ENCODE results near the gene STKLD1. TPM values are rescaled to one million over a fixed set of nuclear protein-coding genes. Genes with fewer than 3 reads are reported as not detected.

Gene STKLD1
- total RNA-seq, 1 donor from 2014 or later: 1.3 TPM

GRCh38 chr9:133393399-133393798 is 17.2 kb downstream of the STKLD1 start:
- no peak for TF ChIP-seq CTCF (conservative IDR thresholded peaks at IDR 0.05; ENCODE audit: low read depth, low read length)
- no peak overlapping the region for H3K4me3 ChIP-seq (ENCODE audit: low read depth, low read length)
- no peak for DNase-seq (ENCODE audit: low read depth)

GRCh38 chr9:133394687-133395271 is 18.6 kb downstream of the STKLD1 start:
- no peak for DNase-seq (ENCODE audit: low read depth)
- no peak overlapping the region for H3K4me3 ChIP-seq (ENCODE audit: low read depth, low read length)
- no peak for TF ChIP-seq CTCF (conservative IDR thresholded peaks at IDR 0.05; ENCODE audit: low read depth, low read length)

GRCh38 chr9:133396952-133397351 is 20.8 kb downstream of the STKLD1 start:
- peak; percentile 49 for TF ChIP-seq CTCF (conservative IDR thresholded peaks at IDR 0.05; ENCODE audit: low read depth, low read length)
- no peak overlapping the region for H3K4me3 ChIP-seq (ENCODE audit: low read depth, low read length)
- no peak for DNase-seq (ENCODE audit: low read depth)

- no peak for TF ChIP-seq CTCF (conservative IDR thresholded peaks at IDR 0.05; ENCODE audit: low read depth, low read length)
- no peak for DNase-seq (ENCODE audit: low read depth)
- H3K4me3 ChIP-seq (ENCODE audit: low read depth, low read length): no peak overlapping the region
These were observed 21.2 kb downstream of the STKLD1 start for GRCh38 chr9:133397370-133397769.

- no peak for TF ChIP-seq CTCF (conservative IDR thresholded peaks at IDR 0.05; ENCODE audit: low read depth, low read length)
- H3K4me3 ChIP-seq (ENCODE audit: low read depth, low read length): no peak overlapping the region
- DNase-seq (ENCODE audit: low read depth): no peak
These were observed 21.7 kb downstream of the STKLD1 start for GRCh38 chr9:133397895-133398294.

- TF ChIP-seq CTCF (conservative IDR thresholded peaks at IDR 0.05; ENCODE audit: low read depth, low read length): no peak
- no peak overlapping the region for H3K4me3 ChIP-seq (ENCODE audit: low read depth, low read length)
- DNase-seq (ENCODE audit: low read depth): no peak
These were observed 24.1 kb downstream of the STKLD1 start for GRCh38 chr9:133400292-133400691.

- no peak for TF ChIP-seq CTCF (conservative IDR thresholded peaks at IDR 0.05; ENCODE audit: low read depth, low read length)
- no peak for DNase-seq (ENCODE audit: low read depth)
- H3K4me3 ChIP-seq (ENCODE audit: low read depth, low read length): no peak overlapping the region
These were observed 25.4 kb downstream of the STKLD1 start for GRCh38 chr9:133401588-133401987.

All from epithelial cell of proximal tubule (primary cell).